Dendritic cell treated with granulocyte-macrophage colony-stimulating factor and Interleukin-4, amounts not matched to agents 40 ng/mL and 50 ng/mL, for 4 days (primary cell): Measurements from ENCODE around the gene HEPHL1.
"Not testable (repeated sequence)": the region's sequence is repeated elsewhere in the genome, so short reads cannot be mapped to it uniquely, and the experiment has no call there.

Experiments used
- H3K27ac Mint-ChIP-seq: one replicate; pipeline ENCODE4 v1.8.0; 2022; ENCODE audit warnings: mild to moderate bottlenecking, mixed read lengths
- H3K27me3 Mint-ChIP-seq: one replicate; pipeline ENCODE4 v1.8.0; 2022; ENCODE audit warnings: mild to moderate bottlenecking, mixed read lengths
- H3K36me3 Mint-ChIP-seq: one replicate; pipeline ENCODE4 v1.8.0; 2022; ENCODE audit warnings: low read depth, mixed read lengths
- H3K4me1 Mint-ChIP-seq: one replicate; pipeline ENCODE4 v1.8.0; 2022; ENCODE audit warnings: low read depth, mixed read lengths
- H3K4me3 Mint-ChIP-seq: one replicate; pipeline ENCODE4 v1.8.0; 2022; ENCODE audit warnings: mild to moderate bottlenecking, moderate library complexity, mixed read lengths
- H3K9me3 Mint-ChIP-seq: one replicate; pipeline ENCODE4 v1.8.0; 2022; ENCODE audit warnings: mixed read lengths
- intact Hi-C: fragments of 100-400 bp; cut with micrococcal nuclease; formaldehyde crosslinking; loops from one replicate; pipeline ENCODE4 v1.15.0; 2022

Gene HEPHL1

GRCh38 chr11:94119676-94120075, 98.5 kb downstream of the HEPHL1 start:
- H3K4me1 Mint-ChIP-seq, intact Hi-C loops, H3K9me3 Mint-ChIP-seq, H3K27me3 Mint-ChIP-seq, H3K4me3 Mint-ChIP-seq, H3K36me3 Mint-ChIP-seq, H3K27ac Mint-ChIP-seq: not testable (repeated sequence)

- H3K4me3 Mint-ChIP-seq, H3K9me3 Mint-ChIP-seq, intact Hi-C loops, H3K27me3 Mint-ChIP-seq, H3K4me1 Mint-ChIP-seq, H3K27ac Mint-ChIP-seq, H3K36me3 Mint-ChIP-seq: not testable (repeated sequence)
Measured at GRCh38 chr11:94120516-94120915, 99.4 kb downstream of the HEPHL1 start.

GRCh38 chr11:94120946-94121345, 99.8 kb downstream of the HEPHL1 start:
- intact Hi-C loops = no loop called here
- Mint-ChIP-seq H3K27me3 (no peaks in the 10 kb centered on the region), H3K9me3 (no peaks in the 10 kb centered on the region), H3K36me3 (no peaks in the 10 kb centered on the region), H3K4me3 (no peak overlapping the region), H3K27ac (no peak overlapping the region), H3K4me1 (no peaks in the 10 kb centered on the region)

GRCh38 chr11:94125407-94126115, 104.4 kb downstream of the HEPHL1 start:
- H3K27ac Mint-ChIP-seq = no peak overlapping the region
- peaks cover 2% of the 10 kb centered on the region for H3K27me3 Mint-ChIP-seq
- no peaks in the 10 kb centered on the region for H3K36me3 Mint-ChIP-seq
- H3K4me3 Mint-ChIP-seq = no peak overlapping the region
- H3K4me1 Mint-ChIP-seq = peaks cover 16% of the 10 kb centered on the region
- intact Hi-C loops = loop anchor here (5.0 kb wide), 2 partner anchors 367 to 928 kb away; partner anchors contain the start of genes ANKRD49, MRE11 and SLC36A4
- no peaks in the 10 kb centered on the region for H3K9me3 Mint-ChIP-seq

- Mint-ChIP-seq H3K4me1 (peaks cover 16% of the 10 kb centered on the region), H3K27me3 (peaks cover 2% of the 10 kb centered on the region), H3K4me3 (no peak overlapping the region), H3K9me3 (no peaks in the 10 kb centered on the region), H3K27ac (no peak overlapping the region), H3K36me3 (no peaks in the 10 kb centered on the region)
- intact Hi-C loops = loop anchor here (5.0 kb wide), 2 partner anchors 365 to 930 kb away; partner anchors contain the start of genes ANKRD49, MRE11 and SLC36A4
Measured at GRCh38 chr11:94127638-94128037, 106.5 kb downstream of the HEPHL1 start.

DNA sequence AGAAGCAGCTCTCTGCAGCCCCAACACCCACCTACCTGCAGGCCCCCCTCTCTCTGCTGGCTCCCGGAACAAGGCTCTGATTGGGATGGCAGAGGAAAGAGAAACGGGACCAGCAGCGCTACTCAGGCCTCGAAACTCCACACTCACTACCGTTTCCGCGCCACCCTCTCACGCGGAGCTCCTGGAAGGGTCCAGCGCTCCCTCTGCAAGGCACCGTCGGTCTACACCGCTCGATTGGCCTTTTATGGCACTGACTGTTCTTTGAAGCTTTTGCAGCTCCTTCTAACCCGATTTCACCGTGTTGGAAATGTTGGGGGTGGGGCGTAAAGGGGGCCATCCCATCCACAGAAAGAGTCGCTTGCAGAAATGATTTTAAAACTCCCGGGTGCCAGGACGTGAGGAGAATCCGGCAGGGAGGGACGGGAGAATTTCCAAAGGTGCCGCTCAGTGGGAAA, 107.2 kb downstream of the HEPHL1 start:
- Mint-ChIP-seq H3K4me3 (no peak overlapping the region), H3K27ac (no peak overlapping the region), H3K9me3 (no peaks in the 10 kb centered on the region), H3K27me3 (peaks cover 2% of the 10 kb centered on the region), H3K36me3 (no peaks in the 10 kb centered on the region), H3K4me1 (peaks cover 20% of the 10 kb centered on the region)
- intact Hi-C loops = loop anchor here (5.0 kb wide), 2 partner anchors 364 to 931 kb away; partner anchors contain the start of genes ANKRD49, MRE11 and SLC36A4

GRCh38 chr11:94128746-94129511, 107.8 kb downstream of the HEPHL1 start, which contains the start of gene PANX1:
Gene PANX1 (plus strand): TSS chr11:94128841. CDS start chr11:94129313, 472 bp downstream.
- Mint-ChIP-seq H3K36me3 (no peaks in the 10 kb centered on the region), H3K4me3 (no peak within 1 kb of the TSS)

GRCh38 chr11:94129512-94130297, 108.6 kb downstream of the HEPHL1 start:
- Mint-ChIP-seq H3K4me1 (peaks cover 34% of the 10 kb centered on the region), H3K27me3 (peaks cover 2% of the 10 kb centered on the region), H3K36me3 (no peaks in the 10 kb centered on the region), H3K9me3 (no peaks in the 10 kb centered on the region), H3K4me3 (no peak overlapping the region), H3K27ac (no peak overlapping the region)
- intact Hi-C loops = loop anchor here (5.0 kb wide), 2 partner anchors 363 to 932 kb away; partner anchors contain the start of genes ANKRD49, MRE11 and SLC36A4

More at GRCh38 chr11:94128746-94129511, 107.8 kb downstream of the HEPHL1 start, which contains the start of gene PANX1:
- H3K4me1 Mint-ChIP-seq = peaks cover 26% of the 10 kb centered on the region
- intact Hi-C loops = loop anchor here (5.0 kb wide), 2 partner anchors 363 to 932 kb away; partner anchors contain the start of genes ANKRD49, MRE11 and SLC36A4
- no peaks in the 10 kb centered on the region for H3K9me3 Mint-ChIP-seq
- no peak within 1 kb of the TSS for H3K27ac Mint-ChIP-seq
- H3K27me3 Mint-ChIP-seq = peaks cover 2% of the 10 kb centered on the region

DNA sequence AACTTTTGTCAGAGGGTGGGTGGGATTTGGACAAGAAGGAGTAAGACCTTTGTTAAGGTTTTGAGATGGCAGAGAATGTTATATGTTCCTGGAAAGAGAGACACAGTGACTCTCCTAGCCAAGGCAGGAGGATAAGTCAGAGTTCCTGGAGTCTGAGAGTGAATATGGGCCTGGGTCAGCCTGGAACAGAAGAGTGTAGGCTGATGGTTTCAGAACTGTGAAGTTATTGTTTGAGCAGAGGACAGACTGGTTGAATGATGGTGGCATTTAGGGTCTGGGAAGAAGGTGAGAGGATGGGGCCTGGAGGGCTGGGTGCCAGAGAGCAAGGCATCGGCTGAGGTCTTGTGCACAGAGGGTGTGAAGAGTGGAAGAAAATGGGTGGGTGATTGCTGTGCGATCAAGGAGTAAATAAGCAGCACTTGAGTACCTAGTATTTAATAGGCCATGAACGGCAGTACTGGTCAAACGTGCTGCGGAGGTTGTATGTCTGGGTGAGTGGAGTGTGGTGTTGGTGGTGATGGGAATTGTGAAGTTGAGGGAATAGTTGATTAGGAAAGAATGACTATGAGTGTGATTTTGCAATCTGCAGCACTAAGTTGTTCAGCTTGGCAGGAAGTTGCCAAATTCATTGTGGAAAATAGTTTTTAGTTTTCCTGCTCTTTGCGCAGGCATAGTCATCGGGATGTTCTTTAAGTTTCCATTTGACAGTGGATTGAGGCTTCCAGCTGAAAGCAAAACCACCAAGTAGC, 109.3 kb downstream of the HEPHL1 start:
- H3K4me1 Mint-ChIP-seq = peaks cover 41% of the 10 kb centered on the region
- no peak overlapping the region for H3K4me3 Mint-ChIP-seq
- H3K27me3 Mint-ChIP-seq = peaks cover 2% of the 10 kb centered on the region

DNA sequence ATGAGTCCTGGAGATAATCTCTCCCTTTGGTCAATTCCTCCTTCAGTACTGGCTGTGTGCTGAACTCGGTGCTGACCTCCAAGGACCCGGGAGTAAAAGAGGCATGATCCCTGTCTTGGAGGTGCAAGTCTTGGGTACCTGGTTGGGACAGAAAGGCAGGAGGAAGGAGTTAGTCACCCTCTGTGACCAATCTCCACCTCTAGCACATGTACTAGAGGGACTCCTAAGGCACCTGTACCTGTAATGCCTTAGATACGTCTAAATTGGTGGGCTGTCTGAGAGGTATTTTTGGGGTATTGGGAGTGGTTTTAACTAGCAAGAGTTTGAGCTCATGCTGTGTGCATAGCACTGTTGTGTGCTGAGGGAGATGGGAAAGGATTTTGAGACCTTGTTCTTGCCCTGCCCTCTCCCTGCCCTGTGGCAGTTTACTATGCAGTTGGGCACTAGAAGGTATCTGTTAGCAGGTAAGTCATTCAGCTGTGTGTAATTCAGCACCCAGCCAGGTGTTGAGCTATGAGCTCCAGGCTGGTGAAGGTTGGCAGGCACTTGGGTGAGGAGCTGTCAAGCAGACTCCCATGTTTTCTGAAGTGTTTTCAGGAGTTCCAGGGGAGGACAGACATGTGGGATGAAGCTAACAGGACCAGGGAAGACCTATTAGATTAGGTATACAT, 110.0 kb downstream of the HEPHL1 start:
- intact Hi-C loops = no loop called here
- H3K9me3 Mint-ChIP-seq = no peaks in the 10 kb centered on the region

More for the DNA sequence above, 109.3 kb downstream of the HEPHL1 start:
- intact Hi-C loops = no loop called here
- no peaks in the 10 kb centered on the region for H3K36me3 Mint-ChIP-seq
- H3K27ac Mint-ChIP-seq = no peak overlapping the region
- H3K9me3 Mint-ChIP-seq = no peaks in the 10 kb centered on the region

GRCh38 chr11:94131718-94132115, 110.6 kb downstream of the HEPHL1 start:
- H3K4me1 Mint-ChIP-seq = peaks cover 46% of the 10 kb centered on the region
- H3K4me3 Mint-ChIP-seq = no peak overlapping the region
- H3K27me3 Mint-ChIP-seq = peaks cover 2% of the 10 kb centered on the region
- no peak overlapping the region for H3K27ac Mint-ChIP-seq
- intact Hi-C loops = no loop called here
- H3K36me3 Mint-ChIP-seq = peaks cover 3% of the 10 kb centered on the region
- H3K9me3 Mint-ChIP-seq = peaks cover 4% of the 10 kb centered on the region

More for the DNA sequence above, 110.0 kb downstream of the HEPHL1 start:
- H3K36me3 Mint-ChIP-seq = no peaks in the 10 kb centered on the region
- H3K27me3 Mint-ChIP-seq = peaks cover 2% of the 10 kb centered on the region
- peaks cover 44% of the 10 kb centered on the region for H3K4me1 Mint-ChIP-seq
- no peak overlapping the region for H3K27ac Mint-ChIP-seq
- H3K4me3 Mint-ChIP-seq = no peak overlapping the region

DNA sequence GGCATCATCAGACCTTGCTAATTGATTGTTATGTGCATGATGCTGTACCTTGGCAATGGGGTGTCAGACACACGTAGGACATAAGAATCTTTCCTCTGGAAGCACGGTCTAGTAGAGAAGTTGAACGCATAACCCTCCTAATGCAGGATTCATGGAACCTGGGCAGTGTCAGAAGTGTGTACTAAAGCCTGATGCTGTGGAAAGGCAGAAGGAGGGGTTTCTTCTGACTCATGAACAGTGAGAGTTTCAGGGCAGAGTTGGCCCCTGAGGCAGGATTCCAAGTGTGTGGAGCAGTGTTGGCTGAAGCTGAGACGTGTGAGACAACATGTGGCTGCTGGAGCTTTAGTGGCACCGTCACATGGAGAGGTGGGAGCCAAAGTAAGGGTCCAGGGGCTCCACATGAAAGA, 111.0 kb downstream of the HEPHL1 start:
- H3K4me3 Mint-ChIP-seq = no peak overlapping the region
- H3K27ac Mint-ChIP-seq = no peak overlapping the region
- no peaks in the 10 kb centered on the region for H3K27me3 Mint-ChIP-seq
- H3K9me3 Mint-ChIP-seq = peaks cover 8% of the 10 kb centered on the region
- intact Hi-C loops = no loop called here
- peaks cover 7% of the 10 kb centered on the region for H3K36me3 Mint-ChIP-seq
- H3K4me1 Mint-ChIP-seq = peaks cover 47% of the 10 kb centered on the region
